Endodermal cell (in vitro differentiated cells): ENCODE data around the gene CDH13. TPM values are rescaled to one million over a fixed set of nuclear protein-coding genes. Genes with fewer than 3 reads are reported as not detected.

Experiments
- DNase-seq: peaks from one replicate; pipeline ENCODE4 v3.0.0-alpha.2; 2017
- H3K27ac ChIP-seq: 2 replicates; pipeline ENCODE4 v1.5.1; 2013; ENCODE audit warnings: mild to moderate bottlenecking, low read depth, low read length, moderate library complexity
- H3K27me3 ChIP-seq: 2 replicates; pipeline ENCODE4 v1.6.1; 2013; ENCODE audit warnings: mild to moderate bottlenecking, low read length, moderate library complexity; ENCODE audit not compliant: insufficient read depth, control insufficient read depth, poor library complexity, severe bottlenecking
- H3K36me3 ChIP-seq: 2 replicates; pipeline ENCODE4 v1.7.0; 2013; ENCODE audit warnings: mild to moderate bottlenecking, low read length, moderate library complexity; ENCODE audit not compliant: control insufficient read depth, insufficient read depth
- H3K4me1 ChIP-seq: one replicate; pipeline ENCODE4 v1.7.0; 2013; ENCODE audit warnings: low read length; ENCODE audit not compliant: control insufficient read depth, insufficient read depth
- H3K4me3 ChIP-seq: 2 replicates; pipeline ENCODE4 v1.5.1; 2013; ENCODE audit warnings: mild to moderate bottlenecking, low read length, moderate library complexity
- H3K9ac ChIP-seq: 2 replicates; pipeline ENCODE4 v1.6.1; 2013; ENCODE audit warnings: mild to moderate bottlenecking, low read length, moderate library complexity; ENCODE audit not compliant: poor library complexity, severe bottlenecking; ENCODE audit errors: extremely low read depth
- H3K9me3 ChIP-seq: 2 replicates; pipeline ENCODE4 v1.6.1; 2013; ENCODE audit warnings: mild to moderate bottlenecking, low read length, moderate library complexity; ENCODE audit not compliant: control insufficient read depth
- H3K27ac Mint-ChIP-seq: 2 replicates; pipeline ENCODE4 v1.8.0; 2020; ENCODE audit warnings: mixed read lengths
- H3K27me3 Mint-ChIP-seq: 2 replicates; pipeline ENCODE4 v1.8.0; 2021; ENCODE audit warnings: mild to moderate bottlenecking, mixed read lengths; ENCODE audit not compliant: insufficient read depth
- H3K36me3 Mint-ChIP-seq: 2 replicates; pipeline ENCODE4 v1.8.0; 2020; ENCODE audit warnings: low read depth, mixed read lengths
- H3K4me1 Mint-ChIP-seq: 2 replicates; pipeline ENCODE4 v1.8.0; 2020; ENCODE audit warnings: mixed read lengths
- H3K4me3 Mint-ChIP-seq: 2 replicates; pipeline ENCODE4 v1.8.0; 2020; ENCODE audit warnings: mild to moderate bottlenecking, moderate library complexity, mixed read lengths
- H3K9me3 Mint-ChIP-seq: 2 replicates; pipeline ENCODE4 v1.8.0; 2020; ENCODE audit warnings: mild to moderate bottlenecking, mixed read lengths
- CTCF ChIP-seq: fragments of 200-600 bp; sonication (generic); conservative IDR thresholded peaks from 2 replicates; pipeline ENCODE4 v1.5.0; 2021; ENCODE audit warnings: antibody characterized with exemption, mild to moderate bottlenecking
- WGBS, 2 experiments: methylation state at CpG; one replicate each; pipeline versions ENCODE4 v1.1.5 to v1.1.7; 2013; ENCODE audit warnings: missing lambda C conversion rate in 2 of 2, mixed read lengths in 1 of 2; ENCODE audit not compliant: insufficient coverage in 1 of 2, insufficient read length in 1 of 2; 5-methylcytosine and 5-hydroxymethylcytosine counted together
- total RNA-seq, 2 donors: library from RNA; stranded (reverse); fragmentation: NEBNext Ultra II Directional in 1 of 2; extraction: Animal tissue kit (Norgen Biotek cat#: 25700) in 1 of 2; gene quantifications; 2 replicates in 1 of 2; 3 replicates in 1 of 2; pipeline ENCODE4 v1.2.1, GENCODE V29; 2021

Gene CDH13
- total RNA-seq, 2 donors from 2014 or later, result 0.86 to 1.8 TPM

DNA sequence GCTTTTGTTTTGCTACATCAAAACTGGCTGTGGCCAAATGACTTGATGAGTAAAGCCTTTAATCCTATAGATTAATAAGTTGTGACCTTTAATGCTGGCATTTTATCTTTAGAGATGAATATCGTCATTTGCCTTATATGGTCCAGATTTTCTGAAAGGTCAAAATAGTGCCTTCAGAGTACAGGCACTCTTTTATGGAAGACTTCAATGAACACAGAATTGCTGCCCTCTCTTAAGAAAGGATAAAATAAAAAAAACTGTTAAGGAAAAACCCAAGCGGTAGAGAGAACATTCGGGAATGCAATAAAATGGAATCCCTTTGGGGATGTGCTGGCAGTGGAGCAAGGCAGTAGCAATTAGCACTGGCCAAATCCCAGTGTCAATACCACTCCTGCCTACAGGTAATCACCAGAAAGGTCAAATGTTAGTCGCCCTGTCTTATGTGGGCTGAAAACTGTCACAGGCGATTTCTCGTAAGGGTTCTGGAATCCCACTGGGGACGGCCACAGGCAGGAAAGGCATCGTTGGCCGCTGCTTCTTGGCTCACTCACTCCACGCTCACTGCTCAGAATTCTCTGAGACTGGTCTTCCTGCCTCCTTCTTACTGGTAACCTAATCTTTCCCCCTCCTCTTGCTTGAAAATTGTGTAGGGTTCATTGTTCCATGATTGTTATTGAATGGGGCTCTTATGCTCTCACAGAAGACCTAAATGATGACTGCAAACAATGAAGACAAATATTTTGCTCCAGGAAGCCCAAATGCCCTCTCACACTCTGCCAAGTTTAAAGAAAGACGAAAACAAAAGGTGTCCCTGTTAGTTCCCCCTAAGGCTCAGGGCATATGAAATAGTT lies 1135.6 kb downstream of the CDH13 start:
- H3K27ac ChIP-seq, result no peak overlapping the region
- H3K27ac Mint-ChIP-seq, result no peak overlapping the region
- 92 to 93% methylated on average over 11 of the region's 11 CpGs for WGBS, 2 experiments

DNA sequence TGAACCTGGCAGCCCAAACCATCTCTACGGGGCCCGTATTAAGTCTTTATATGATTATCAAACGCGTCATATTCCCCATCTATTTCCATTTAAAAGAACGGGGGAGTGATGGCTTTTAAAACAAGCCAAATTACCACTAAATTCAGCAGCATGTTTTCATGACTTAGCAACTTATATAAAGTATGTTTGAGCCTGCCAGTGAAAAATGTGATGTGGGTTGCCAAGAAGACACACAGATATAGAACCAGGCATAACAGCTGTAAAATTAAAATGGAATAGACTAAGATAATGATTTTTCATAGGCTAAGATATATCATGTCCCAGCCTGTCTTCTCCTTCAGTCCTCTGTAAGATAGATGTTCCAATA lies 1136.2 kb downstream of the CDH13 start:
- DNase-seq, result no peak
- H3K27ac ChIP-seq, result no peak overlapping the region
- Mint-ChIP-seq H3K36me3 (no peaks in the 10 kb centered on the region), H3K9me3 (peaks cover 11% of the 10 kb centered on the region), H3K27ac (no peak overlapping the region), H3K4me1 (peaks cover 8% of the 10 kb centered on the region), H3K27me3 (no peaks in the 10 kb centered on the region), H3K4me3 (no peak overlapping the region)
- H3K9me3 ChIP-seq, result peaks cover 7% of the 10 kb centered on the region
- no peak for TF ChIP-seq CTCF
- 87 to 95% methylated on average over 2 to 5 of the region's 5 CpGs for WGBS, 2 experiments
- H3K4me3 ChIP-seq, result no peak overlapping the region
- no peak overlapping the region for H3K9ac ChIP-seq
- H3K4me1 ChIP-seq, result no peaks in the 10 kb centered on the region
- H3K27me3 ChIP-seq, result no peaks in the 10 kb centered on the region
- no peaks in the 10 kb centered on the region for H3K36me3 ChIP-seq

More for the DNA sequence above, 1135.6 kb downstream of the CDH13 start:
- Histone ChIP-seq H3K36me3 (no peaks in the 10 kb centered on the region), H3K27me3 (no peaks in the 10 kb centered on the region), H3K9me3 (peaks cover 7% of the 10 kb centered on the region), H3K9ac (no peak overlapping the region), H3K4me1 (no peaks in the 10 kb centered on the region), H3K4me3 (no peak overlapping the region)
- DNase-seq, result no peak
- peaks cover 15% of the 10 kb centered on the region for H3K9me3 Mint-ChIP-seq
- H3K4me3 Mint-ChIP-seq, result no peak overlapping the region
- no peak for TF ChIP-seq CTCF
- H3K27me3 Mint-ChIP-seq, result no peaks in the 10 kb centered on the region
- H3K4me1 Mint-ChIP-seq, result peaks cover 8% of the 10 kb centered on the region
- H3K36me3 Mint-ChIP-seq, result no peaks in the 10 kb centered on the region

GRCh38 chr16:83768986-83769385 lies 1142.2 kb downstream of the CDH13 start:
- Histone ChIP-seq H3K4me3 (no peak overlapping the region), H3K9me3 (no peaks in the 10 kb centered on the region), H3K9ac (no peak overlapping the region), H3K36me3 (no peaks in the 10 kb centered on the region), H3K27me3 (no peaks in the 10 kb centered on the region), H3K4me1 (no peaks in the 10 kb centered on the region), H3K27ac (no peak overlapping the region)
- no peak for TF ChIP-seq CTCF
- no peak for DNase-seq
- Mint-ChIP-seq H3K27me3 (no peaks in the 10 kb centered on the region), H3K4me3 (no peak overlapping the region), H3K4me1 (peaks cover 21% of the 10 kb centered on the region), H3K9me3 (no peaks in the 10 kb centered on the region), H3K36me3 (no peaks in the 10 kb centered on the region), H3K27ac (peak overlapping the region; percentile 8)
- 68 to 71% methylated on average over 2 of the region's 2 CpGs for whole genome bisulfite sequencing, 2 experiments
